HUES64 (cell line): ENCODE measurements around the gene MAGI2.

Source experiments
- H3K27ac ChIP-seq: 2 replicates; pipeline ENCODE4 v1.7.0; 2013; ENCODE audit warnings: low read depth, low read length, inconsistent platforms
- H3K27me3 ChIP-seq: 2 replicates; pipeline ENCODE4 v1.6.1; 2013; ENCODE audit warnings: mild to moderate bottlenecking, low read length; ENCODE audit not compliant: insufficient read depth
- H3K36me3 ChIP-seq: 2 replicates; pipeline ENCODE4 v1.6.1; 2013; ENCODE audit warnings: mild to moderate bottlenecking, low read length; ENCODE audit not compliant: insufficient read depth
- H3K4me1 ChIP-seq: 2 replicates; pipeline ENCODE4 v1.6.1; 2013; ENCODE audit warnings: mild to moderate bottlenecking, low read length, moderate library complexity; ENCODE audit not compliant: insufficient read depth
- H3K4me3 ChIP-seq: 2 replicates; pipeline ENCODE4 v1.5.1; 2013; ENCODE audit warnings: mild to moderate bottlenecking, low read length, moderate library complexity
- H3K9ac ChIP-seq: 2 replicates; pipeline ENCODE4 v1.6.1; 2013; ENCODE audit warnings: mild to moderate bottlenecking, low read depth, low read length
- H3K9me3 ChIP-seq: 2 replicates; pipeline ENCODE4 v1.6.1; 2013; ENCODE audit warnings: low read depth, low read length; ENCODE audit not compliant: insufficient read depth

The MAGI2 gene

GRCh38 chr7:77967429-77967828, 1486.0 kb downstream of the MAGI2 start:
- Histone ChIP-seq H3K36me3 (no peaks in the 10 kb centered on the region), H3K9me3 (no peaks in the 10 kb centered on the region), H3K27me3 (no peaks in the 10 kb centered on the region), H3K27ac (no peak overlapping the region), H3K4me3 (no peak overlapping the region), H3K4me1 (no peaks in the 10 kb centered on the region), H3K9ac (no peak overlapping the region)
